ENCODE measurements around the gene SUN1. TPM values are rescaled to one million over a fixed set of nuclear protein-coding genes. Genes with fewer than 3 reads are reported as not detected.

The SUN1 gene
- total RNA-seq, 4 donors from 2014 or later = 139 to 624 (median 446) TPM

- Histone ChIP-seq H3K27me3 (no peaks in the 10 kb centered on the region), H3K36me3 (no peaks in the 10 kb centered on the region), H3K27ac (peak overlapping the region; percentile 87 to 91), H3K9me3 (no peaks in the 10 kb centered on the region), H3K4me1 (peaks cover 10 to 20% of the 10 kb centered on the region in 2 donors), H3K4me3 (peak overlapping the region; percentile 73 to 74)
- no peak for TF ChIP-seq POLR2A (IDR thresholded peaks at IDR 0.05)
- DNase-seq = peak in 1 of 2 donors; percentile 47
- intact Hi-C loops (cut with DNase I; ENCODE audit: low total_unique reads) = loop anchor here (10.0 kb wide), 1 partner anchor 93 kb away; no protein-coding TSS in a partner anchor
These were observed 45.3 kb downstream of the SUN1 start for GRCh38 chr7:877312-878232.

GRCh38 chr7:879093-879492 is 46.8 kb downstream of the SUN1 start:
- H3K36me3 ChIP-seq = no peaks in the 10 kb centered on the region
- no peak overlapping the region for H3K4me3 ChIP-seq
- no peaks in the 10 kb centered on the region for H3K9me3 ChIP-seq
- DNase-seq = no peak
- TF ChIP-seq POLR2A (IDR thresholded peaks at IDR 0.05) (no peak), CTCF (IDR thresholded peaks at IDR 0.05) (no peak)
- H3K4me1 ChIP-seq = peaks cover 0 to 21% of the 10 kb centered on the region in 2 donors
- H3K27ac ChIP-seq = no peak overlapping the region
- no peaks in the 10 kb centered on the region for H3K27me3 ChIP-seq
- intact Hi-C loops (cut with DNase I; ENCODE audit: low total_unique reads) = loop anchor here (10.0 kb wide), 1 partner anchor 94 kb away; no protein-coding TSS in a partner anchor

- TF ChIP-seq CTCF (IDR thresholded peaks at IDR 0.05) (no peak), POLR2A (IDR thresholded peaks at IDR 0.05) (no peak)
- Histone ChIP-seq H3K4me1 (peaks cover 0 to 22% of the 10 kb centered on the region in 2 donors), H3K27ac (no peak overlapping the region), H3K4me3 (no peak overlapping the region), H3K27me3 (no peaks in the 10 kb centered on the region), H3K36me3 (no peaks in the 10 kb centered on the region), H3K9me3 (no peaks in the 10 kb centered on the region)
- intact Hi-C loops (cut with DNase I; ENCODE audit: low total_unique reads) = loop anchor here (10.0 kb wide), 1 partner anchor 95 kb away; no protein-coding TSS in a partner anchor
- DNase-seq = no peak
These were observed 47.4 kb downstream of the SUN1 start for GRCh38 chr7:879706-880105.

- TF ChIP-seq CTCF (IDR thresholded peaks at IDR 0.05) (no peak), POLR2A (IDR thresholded peaks at IDR 0.05) (no peak)
- no peak for DNase-seq
- H3K36me3 ChIP-seq = no peaks in the 10 kb centered on the region
- intact Hi-C loops (cut with DNase I; ENCODE audit: low total_unique reads) = no loop called here
- no peak overlapping the region for H3K27ac ChIP-seq
- H3K4me3 ChIP-seq = no peak overlapping the region
- H3K9me3 ChIP-seq = no peaks in the 10 kb centered on the region
- H3K27me3 ChIP-seq = no peaks in the 10 kb centered on the region
- H3K4me1 ChIP-seq = peaks cover 0 to 17% of the 10 kb centered on the region in 2 donors
These were observed 48.2 kb downstream of the SUN1 start for GRCh38 chr7:880450-880849.

- no peak overlapping the region for H3K4me3 ChIP-seq
- no peaks in the 10 kb centered on the region for H3K36me3 ChIP-seq
- no peak overlapping the region for H3K27ac ChIP-seq
- no peak for DNase-seq
- no peaks in the 10 kb centered on the region for H3K27me3 ChIP-seq
- H3K9me3 ChIP-seq = no peaks in the 10 kb centered on the region
- intact Hi-C loops (cut with DNase I; ENCODE audit: low total_unique reads) = no loop called here
- H3K4me1 ChIP-seq = peaks cover 0 to 15% of the 10 kb centered on the region in 2 donors
- TF ChIP-seq CTCF (IDR thresholded peaks at IDR 0.05) = no peak
- TF ChIP-seq POLR2A (IDR thresholded peaks at IDR 0.05) = no peak
These were observed 49.4 kb downstream of the SUN1 start for GRCh38 chr7:881441-882234.

Measured in uterus (tissue), 4 donors.